HG03469 (cell line): ENCODE measurements around the gene GGA3.

Source experiments
- ATAC-seq: cut with Tn5 transposase; IDR thresholded peaks from one replicate; pipeline ENCODE4 v1.9.1; 2021; ENCODE audit warnings: mild to moderate bottlenecking, moderate library complexity, moderate number of reproducible peaks; ENCODE audit not compliant: unreplicated experiment

The GGA3 gene

GRCh38 chr17:75250009-75250471 lies 11.4 kb downstream of the GGA3 start:
- no peak for ATAC-seq

DNA sequence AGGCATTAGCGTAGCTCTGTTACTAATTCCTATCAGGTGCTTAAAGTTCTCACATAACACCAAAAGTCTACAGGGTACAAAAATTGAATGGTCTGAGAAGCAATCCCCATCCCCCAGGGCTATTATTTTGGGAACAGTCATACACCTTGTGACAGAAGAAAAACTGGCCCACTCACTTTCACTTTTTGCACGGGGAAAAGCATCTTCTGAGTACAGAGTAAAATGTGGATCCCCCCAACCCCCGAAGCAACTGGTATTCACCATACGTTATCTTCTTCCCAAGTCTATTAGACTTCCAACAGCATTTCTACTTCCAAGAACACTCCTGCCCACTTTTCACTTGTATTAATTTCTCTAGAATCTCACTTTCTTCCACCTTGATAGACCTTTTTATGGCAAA lies 11.8 kb downstream of the GGA3 start:
- no peak for ATAC-seq

DNA sequence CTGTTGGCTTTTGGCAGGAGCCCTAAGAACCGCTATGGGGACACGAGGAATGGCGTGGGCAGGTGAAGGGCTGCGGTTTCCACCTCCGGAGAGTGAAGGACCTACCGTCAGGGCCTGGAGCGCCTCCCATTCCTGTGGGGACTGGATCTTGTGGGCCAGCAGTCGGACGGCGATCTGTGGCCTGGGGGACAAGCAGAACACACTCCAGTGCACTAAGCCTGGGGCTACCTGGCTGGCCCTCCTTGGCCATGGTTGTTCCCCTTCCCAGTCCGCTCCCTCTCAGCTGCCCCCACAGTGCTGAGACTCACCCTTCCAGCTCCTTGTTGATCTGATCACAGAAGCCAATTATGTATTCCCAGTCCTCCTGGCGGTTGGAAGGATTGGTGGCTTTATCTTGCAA lies 15.0 kb downstream of the GGA3 start:
- no peak for ATAC-seq

- ATAC-seq = no peak
Measured at GRCh38 chr17:75245011-75245410, 16.4 kb downstream of the GGA3 start.

- ATAC-seq = no peak
Measured at GRCh38 chr17:75244133-75244866, 17.1 kb downstream of the GGA3 start.

DNA sequence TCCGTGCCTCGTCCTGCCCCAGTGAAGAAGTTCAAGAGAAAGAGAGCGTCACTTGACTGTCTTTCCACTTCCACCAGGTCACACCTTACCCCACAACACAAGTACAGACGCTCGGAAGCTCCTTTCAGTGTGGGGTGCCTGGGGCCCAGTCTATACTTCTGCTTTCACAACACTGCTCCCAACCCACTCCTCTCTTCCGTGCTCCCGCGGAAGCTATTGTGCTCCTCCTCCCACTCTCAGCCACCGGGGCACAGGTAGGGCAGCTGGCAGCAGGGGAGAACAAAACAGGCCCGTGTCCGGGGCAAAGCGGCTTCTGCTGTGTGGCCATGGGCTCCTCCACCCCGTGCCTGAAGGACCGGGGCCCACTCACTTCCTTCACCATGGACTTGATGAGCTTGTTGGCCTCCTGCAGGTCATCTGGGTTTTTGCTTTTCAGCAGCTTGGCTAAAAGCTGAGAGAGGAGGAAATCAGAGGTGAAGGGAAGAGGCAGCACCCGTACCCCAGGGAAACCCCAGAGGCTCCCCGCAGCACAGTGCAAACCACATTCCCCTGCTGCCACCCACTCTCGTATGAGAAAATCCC lies 18.9 kb downstream of the GGA3 start:
- ATAC-seq = no peak

DNA sequence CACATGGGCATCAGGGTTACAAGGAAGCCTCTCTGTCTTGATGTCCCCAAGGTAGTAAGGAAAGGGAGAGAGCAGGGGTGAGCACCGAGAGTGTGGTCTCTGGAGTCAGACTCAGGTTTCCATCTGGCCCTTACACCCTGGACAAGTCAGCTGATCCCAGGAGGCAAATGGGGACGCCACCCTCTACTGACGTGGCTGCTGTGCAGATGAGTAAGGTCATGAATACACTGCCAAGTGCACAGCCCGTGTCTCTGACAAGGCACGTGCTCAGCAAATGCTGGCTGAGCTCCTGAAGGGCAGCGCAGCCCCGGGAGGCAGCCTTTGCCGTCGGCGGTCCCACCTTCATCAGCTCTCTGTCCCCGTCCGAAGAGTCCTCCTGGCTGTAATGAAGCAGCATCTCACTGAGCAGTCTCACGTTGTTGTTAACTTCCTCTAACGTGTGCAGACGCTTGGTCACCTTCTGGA lies 19.4 kb downstream of the GGA3 start:
- no peak for ATAC-seq

- no peak for ATAC-seq
Measured at GRCh38 chr17:75241502-75241901, 19.9 kb downstream of the GGA3 start.

DNA sequence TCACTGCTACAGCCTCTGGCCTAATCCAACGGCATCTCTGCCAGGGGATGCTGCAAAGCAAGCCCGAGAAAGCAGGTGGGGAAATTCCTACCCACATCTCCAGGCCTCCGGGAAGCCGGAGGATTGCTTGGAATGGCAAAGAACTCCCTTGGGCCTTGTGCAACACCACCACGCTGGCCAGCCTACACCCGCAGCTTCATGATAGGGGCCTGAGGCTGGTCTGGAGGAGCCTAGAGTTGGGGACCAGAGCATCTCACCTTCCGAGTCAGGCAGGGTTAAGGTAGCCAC lies 20.3 kb downstream of the GGA3 start:
- no peak for ATAC-seq

DNA sequence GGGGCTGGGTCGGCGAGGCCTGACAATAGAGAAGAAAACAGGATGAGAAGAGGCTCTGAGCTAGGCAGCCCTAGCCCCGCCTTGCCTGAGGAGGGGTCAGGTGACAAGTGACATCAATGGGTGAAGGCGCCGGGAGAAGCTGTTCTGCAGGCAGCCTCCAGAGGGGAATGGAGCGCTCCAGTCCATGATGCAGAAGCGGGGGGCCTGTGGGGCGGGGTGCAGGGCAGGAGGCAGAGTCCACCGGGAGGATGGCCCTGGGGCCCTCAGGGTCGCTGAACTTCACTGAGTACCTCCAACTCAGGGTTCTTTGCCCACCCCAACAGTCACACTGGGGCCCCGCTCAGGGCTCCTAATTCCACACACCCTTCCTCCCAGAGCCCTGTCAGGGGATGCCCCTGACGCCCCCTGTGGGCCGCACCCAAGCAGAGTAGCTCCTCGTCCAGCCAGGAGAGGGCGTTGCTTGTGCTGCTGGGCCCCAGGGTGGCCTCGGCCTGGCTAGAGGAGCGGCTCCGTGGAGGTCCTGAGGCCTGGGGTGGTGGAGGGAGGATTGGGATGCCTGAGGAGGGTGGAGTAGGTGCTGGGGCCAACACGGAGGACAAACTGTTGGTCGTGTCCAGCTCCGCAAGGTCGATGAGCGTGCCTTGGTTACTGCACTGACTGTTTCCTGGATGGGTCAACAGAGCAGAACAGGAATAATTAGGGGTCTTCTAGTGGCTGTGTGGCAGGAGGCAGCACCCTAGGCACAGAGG lies 20.8 kb downstream of the GGA3 start:
- no peak for ATAC-seq

- ATAC-seq = no peak
Measured at GRCh38 chr17:75239778-75240393, 21.5 kb downstream of the GGA3 start.

DNA sequence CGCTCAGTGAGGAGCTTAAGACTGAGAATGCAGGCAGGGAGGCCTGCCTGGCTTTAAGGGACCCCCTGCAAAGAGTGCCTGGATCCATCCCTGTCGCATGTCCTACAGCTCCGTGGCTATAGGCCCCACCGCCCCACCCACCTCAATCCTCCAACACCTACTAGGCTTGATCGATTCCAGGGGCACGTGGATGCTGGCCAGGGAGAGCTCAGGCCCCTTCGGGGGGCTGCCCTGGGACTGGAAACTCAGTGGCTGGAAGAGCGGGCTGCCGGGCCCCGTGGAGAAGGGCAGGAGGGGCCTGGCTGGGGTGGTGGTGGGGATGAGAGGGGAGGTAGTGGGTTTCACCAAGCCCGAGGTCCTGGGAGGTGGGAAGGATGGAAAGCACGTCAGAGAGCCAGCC lies 22.2 kb downstream of the GGA3 start:
- no peak for ATAC-seq

DNA sequence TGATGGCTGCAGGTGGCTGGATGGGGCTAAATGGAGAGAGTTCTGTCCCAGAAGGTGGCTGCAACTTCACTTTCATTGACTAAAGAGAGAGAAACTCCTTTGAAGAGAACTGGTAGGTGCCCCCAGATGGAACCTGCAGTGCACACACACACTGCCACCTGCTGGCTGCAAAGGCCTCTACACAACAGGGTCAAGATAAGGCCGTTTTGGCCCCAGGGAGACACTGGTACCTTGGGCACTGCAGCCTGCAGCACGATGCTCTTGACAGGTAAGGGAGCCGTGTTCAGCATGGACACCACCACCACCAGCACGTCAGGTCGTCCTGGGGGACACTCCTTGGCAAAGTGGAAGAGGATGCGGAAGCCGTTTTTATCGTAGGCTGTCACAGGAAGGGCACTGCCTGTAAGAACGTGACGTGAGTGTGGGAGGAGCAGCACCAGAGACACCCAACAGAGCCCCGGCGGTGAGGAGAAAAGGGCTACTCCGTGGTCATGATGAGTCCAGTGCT lies 22.7 kb downstream of the GGA3 start:
- no peak for ATAC-seq

DNA sequence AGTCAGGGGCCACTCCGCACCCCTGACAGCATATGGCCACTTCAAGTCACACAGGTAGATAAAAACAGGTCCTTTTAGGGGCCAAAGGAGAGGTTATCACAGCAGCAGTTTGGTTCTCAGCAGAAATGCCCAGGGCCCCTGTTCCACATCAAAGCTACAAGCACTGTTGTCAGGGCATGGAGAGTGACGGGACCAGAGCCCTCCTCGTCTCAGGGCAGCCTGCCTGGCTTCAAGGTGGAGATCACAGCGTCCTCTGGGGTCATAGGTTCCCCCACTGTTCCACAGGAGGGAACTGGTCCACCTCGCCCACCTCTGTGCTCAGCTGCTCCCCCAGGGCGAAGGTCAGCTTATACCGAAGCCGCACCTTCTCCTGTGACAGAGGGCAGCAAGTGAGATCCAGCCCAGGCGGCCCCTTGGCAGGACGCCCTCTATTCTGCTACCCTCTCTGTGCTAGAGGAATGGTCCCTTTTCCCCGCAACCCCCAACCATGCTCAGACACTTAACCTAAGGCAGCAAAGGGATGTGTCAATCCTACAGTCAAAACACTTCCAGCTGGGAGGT lies 23.3 kb downstream of the GGA3 start:
- no peak for ATAC-seq

DNA sequence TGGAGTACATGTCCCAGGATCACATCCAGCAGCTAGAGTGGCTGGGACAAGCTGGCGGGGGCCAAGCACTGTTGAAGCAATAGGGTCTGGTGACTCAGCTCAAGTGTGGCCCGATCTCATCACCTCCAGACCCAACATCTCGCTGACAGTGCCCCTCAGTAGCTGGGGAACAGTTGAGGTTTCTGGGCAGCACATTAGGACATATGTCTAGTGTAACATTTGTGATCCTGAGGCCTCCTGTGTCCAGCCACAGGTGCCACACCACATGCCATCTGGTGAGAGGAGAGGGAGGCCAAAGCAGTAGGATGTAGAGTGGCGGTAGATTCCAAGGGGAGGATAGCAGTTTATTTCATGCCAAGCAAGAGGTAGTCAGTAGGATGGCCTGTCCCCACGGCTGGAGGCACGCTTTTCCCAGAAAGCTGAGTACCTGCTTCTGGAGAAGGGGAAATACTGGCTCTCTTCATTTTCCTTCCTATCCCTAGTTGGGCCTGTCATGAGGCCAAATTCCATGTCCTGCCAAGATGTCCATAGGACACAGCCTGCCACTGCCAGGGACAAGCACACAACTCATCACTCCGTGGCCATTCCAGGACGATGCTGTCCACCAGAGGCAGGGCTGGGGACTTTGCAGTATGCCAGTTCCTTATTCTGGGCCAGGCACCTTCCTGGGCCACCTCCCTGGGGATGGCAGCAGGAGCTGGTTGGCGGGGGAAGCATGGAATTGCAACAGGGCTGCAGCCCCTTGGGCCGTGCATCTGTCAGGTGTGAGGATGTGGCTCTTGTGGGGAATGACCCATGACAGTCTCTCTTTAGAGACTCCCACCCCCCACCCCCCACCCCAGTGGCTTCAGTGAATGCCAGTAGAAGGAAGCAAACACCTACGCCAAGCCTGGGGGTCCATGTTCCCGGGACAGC lies 24.0 kb downstream of the GGA3 start:
- ATAC-seq = no peak

DNA sequence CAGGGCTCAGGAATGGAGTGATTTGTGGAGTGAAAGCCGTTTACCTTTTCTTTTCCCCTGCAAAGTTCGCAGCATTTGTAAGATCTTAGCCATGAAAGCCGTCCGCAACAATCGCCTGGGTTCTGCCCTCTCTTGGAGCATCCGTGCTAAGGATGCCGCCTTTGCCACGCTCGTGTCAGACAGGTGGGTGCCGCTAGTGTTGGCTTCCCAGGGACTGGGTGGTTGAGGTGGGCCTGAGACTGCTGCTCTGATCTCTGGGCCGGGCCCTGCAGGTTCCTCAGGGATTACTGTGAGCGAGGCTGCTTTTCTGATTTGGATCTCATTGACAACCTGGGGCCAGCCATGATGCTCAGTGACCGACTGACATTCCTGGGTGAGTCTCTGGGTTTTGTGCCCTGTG lies 28.6 kb downstream of the GGA3 start:
- ATAC-seq = no peak

GRCh38 chr17:75231741-75232464 lies 29.5 kb downstream of the GGA3 start:
- ATAC-seq = no peak

DNA sequence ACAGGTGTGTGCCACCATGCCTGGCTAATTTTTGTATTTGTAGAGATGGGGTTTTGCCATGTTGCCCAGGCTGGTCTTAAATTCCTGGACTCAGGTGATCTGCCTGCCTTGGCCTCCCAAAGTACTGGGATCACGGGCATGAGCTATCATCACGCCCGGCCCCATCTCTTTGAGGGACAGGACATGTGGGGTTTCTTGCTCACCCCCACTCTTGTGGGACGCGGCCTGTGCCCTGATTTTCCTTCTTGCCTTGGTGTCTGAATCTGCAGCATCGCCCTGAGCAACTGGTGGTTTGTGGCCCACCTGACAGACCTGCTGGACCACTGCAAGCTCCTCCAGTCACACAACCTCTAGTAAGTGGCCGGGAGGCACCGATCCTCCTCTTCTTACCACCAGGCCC lies 30.3 kb downstream of the GGA3 start:
- no peak for ATAC-seq

- ATAC-seq = no peak
Measured at GRCh38 chr17:75228847-75229246, 32.6 kb downstream of the GGA3 start.
